Stimulated activated effector memory CD8-positive, alpha-beta T cell treated with anti-CD3 and anti-CD28 coated beads, Interleukin-12 subunit alpha, Interleukin-12 subunit beta, amount 100 ng/mL, for 72 hours (primary cell): ENCODE data around the gene PTPRN2.
"Not testable (repeated sequence)": the region's sequence is repeated elsewhere in the genome, so short reads cannot be mapped to it uniquely, and the experiment has no call there.

ENCODE experiments used
- ATAC-seq: fragments of 150-1000 bp; cut with Tn5 transposase; 2 replicates; pipeline ENCODE4 v1.10.0; 2021
- DNase-seq, 2 donors: peaks; one replicate each; pipeline ENCODE4 v3.0.0; 2021 to 2022; ENCODE audit warnings: low spot score in 2 of 2
- H3K27ac Mint-ChIP-seq: one replicate; pipeline ENCODE4 v1.8.0; 2022; ENCODE audit warnings: mild to moderate bottlenecking, mixed read lengths
- H3K36me3 Mint-ChIP-seq: one replicate; pipeline ENCODE4 v1.8.0; 2022; ENCODE audit warnings: mild to moderate bottlenecking, mixed read lengths
- H3K4me1 Mint-ChIP-seq: one replicate; pipeline ENCODE4 v1.8.0; 2022; ENCODE audit warnings: mixed read lengths
- H3K4me3 Mint-ChIP-seq: one replicate; pipeline ENCODE4 v1.8.0; 2022; ENCODE audit warnings: mild to moderate bottlenecking, mixed read lengths
- H3K9me3 Mint-ChIP-seq: one replicate; pipeline ENCODE4 v1.8.0; 2022; ENCODE audit warnings: mixed read lengths

PTPRN2 gene

DNA sequence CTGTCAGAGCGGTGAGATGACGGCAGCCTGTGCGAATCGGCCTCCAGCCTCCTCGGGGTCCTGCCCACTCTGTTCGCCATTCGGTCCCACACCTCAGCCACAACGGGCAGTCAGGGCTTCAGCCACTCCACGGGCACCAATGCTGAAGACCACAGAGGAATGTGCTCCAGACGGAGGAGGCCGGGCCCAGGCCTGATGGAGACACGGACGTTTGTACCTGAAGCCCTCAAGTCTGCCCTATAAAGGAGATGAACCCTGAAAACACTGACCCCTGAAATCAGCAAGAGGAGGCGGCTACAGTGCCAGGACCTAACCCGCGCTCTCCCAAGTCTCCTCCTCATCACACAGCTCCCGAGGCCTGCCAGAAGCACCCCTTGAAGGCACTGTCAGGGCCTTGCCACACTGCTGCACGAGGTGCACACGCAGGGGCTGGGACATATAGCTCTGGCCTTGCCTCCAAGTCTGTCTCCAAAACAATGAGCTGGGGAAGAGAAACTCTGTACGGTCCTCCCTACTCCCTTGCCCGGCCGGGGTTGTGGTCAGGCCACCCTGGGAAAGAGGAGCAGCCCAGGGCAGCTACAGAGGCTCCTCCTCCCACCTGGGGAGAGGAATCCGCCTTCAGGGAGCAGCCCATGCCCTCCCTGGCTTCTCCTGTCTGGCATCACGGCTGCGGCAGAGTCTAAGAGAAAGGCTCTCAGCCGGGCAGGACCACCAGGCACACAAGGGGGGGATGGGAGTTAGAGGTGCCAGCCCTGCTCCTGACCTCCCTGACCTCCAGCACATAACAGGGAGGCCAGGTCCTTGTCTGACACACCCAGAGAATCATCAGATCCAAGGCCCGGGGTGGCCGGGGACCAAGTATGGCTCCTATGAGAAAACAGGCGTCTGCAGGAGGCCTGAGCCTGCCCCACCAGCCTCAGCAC, 310.1 kb downstream of the PTPRN2 start:
- ATAC-seq, result no peak
- Mint-ChIP-seq H3K4me1 (no peaks in the 10 kb centered on the region), H3K4me3 (no peak overlapping the region), H3K36me3 (no peaks in the 10 kb centered on the region), H3K27ac (no peak overlapping the region), H3K9me3 (no peaks in the 10 kb centered on the region)
- no peak for DNase-seq

GRCh38 chr7:158276414-158277218, 311.0 kb downstream of the PTPRN2 start:
- no peak for ATAC-seq

GRCh38 chr7:158275711-158276413, 311.8 kb downstream of the PTPRN2 start:
- H3K27ac Mint-ChIP-seq, result no peak overlapping the region
- no peaks in the 10 kb centered on the region for H3K4me1 Mint-ChIP-seq
- no peaks in the 10 kb centered on the region for H3K36me3 Mint-ChIP-seq
- no peaks in the 10 kb centered on the region for H3K9me3 Mint-ChIP-seq
- ATAC-seq (no peak), DNase-seq (no peak)
- no peak overlapping the region for H3K4me3 Mint-ChIP-seq

More at GRCh38 chr7:158276414-158277218, 311.0 kb downstream of the PTPRN2 start:
- Mint-ChIP-seq H3K4me1 (no peaks in the 10 kb centered on the region), H3K9me3 (no peaks in the 10 kb centered on the region), H3K36me3 (no peaks in the 10 kb centered on the region), H3K4me3 (no peak overlapping the region), H3K27ac (no peak overlapping the region)
- DNase-seq, result no peak

DNA sequence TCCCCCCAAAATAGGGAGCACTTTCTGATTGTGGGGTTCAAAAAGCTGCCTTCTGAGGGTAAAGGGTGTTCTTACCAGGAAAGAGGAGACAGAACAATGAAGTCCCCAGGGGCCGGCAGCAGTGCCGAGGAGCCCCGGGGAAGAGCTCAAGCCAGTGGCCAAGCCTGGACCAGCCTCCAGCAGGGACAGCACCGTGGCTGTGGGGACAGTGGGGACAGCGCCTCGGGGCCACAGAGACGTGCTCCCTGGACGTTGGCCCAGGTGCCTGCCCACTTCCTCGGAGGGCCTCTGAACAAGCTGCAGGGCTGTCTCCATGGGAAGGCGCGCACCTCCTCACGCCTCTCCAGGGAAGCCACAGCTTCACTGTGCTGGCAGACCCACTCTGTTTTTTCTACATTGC, 312.6 kb downstream of the PTPRN2 start:
- Mint-ChIP-seq H3K4me3 (no peak overlapping the region), H3K9me3 (no peaks in the 10 kb centered on the region), H3K4me1 (no peaks in the 10 kb centered on the region), H3K27ac (no peak overlapping the region), H3K36me3 (no peaks in the 10 kb centered on the region)
- DNase-seq (no peak), ATAC-seq (no peak)

- Mint-ChIP-seq H3K4me1 (no peaks in the 10 kb centered on the region), H3K9me3 (peaks cover 2% of the 10 kb centered on the region), H3K27ac (no peak overlapping the region), H3K36me3 (no peaks in the 10 kb centered on the region), H3K4me3 (no peak overlapping the region)
- DNase-seq, result no peak
- no peak for ATAC-seq
Observed at GRCh38 chr7:158274404-158274811, 313.2 kb downstream of the PTPRN2 start.

DNA sequence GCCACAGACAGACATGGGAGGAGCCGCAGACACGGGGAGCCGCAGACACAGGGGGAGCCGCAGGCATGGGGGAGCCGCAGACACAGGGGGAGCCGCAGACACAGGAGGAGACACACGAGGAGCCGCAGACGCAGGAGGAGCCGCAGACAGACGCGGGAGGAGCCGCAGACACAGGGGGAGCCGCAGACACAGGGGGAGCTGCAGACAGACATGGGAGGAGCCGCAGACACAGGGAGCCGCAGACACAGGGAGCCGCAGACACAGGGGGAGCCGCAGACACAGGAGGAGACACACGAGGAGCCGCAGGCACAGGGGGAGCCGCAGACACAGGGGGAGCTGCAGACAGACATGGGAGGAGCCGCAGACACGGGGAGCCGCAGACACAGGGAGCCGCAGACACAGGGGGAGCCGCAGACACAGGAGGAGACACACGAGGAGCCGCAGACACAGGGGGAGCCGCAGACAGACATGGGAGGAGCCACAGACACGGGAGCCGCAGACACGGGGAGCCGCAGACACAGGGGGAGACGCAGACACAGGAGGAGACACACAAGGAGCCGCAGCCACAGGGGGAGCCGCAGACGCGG, 313.8 kb downstream of the PTPRN2 start:
- H3K27ac Mint-ChIP-seq, H3K4me3 Mint-ChIP-seq: not testable (repeated sequence)

GRCh38 chr7:158273138-158273651, 314.4 kb downstream of the PTPRN2 start:
- no peaks in the 10 kb centered on the region for H3K36me3 Mint-ChIP-seq
- ATAC-seq (no peak), DNase-seq (no peak)
- peaks cover 2% of the 10 kb centered on the region for H3K9me3 Mint-ChIP-seq
- H3K27ac Mint-ChIP-seq, result no peak overlapping the region
- H3K4me3 Mint-ChIP-seq, result no peak overlapping the region
- H3K4me1 Mint-ChIP-seq, result no peaks in the 10 kb centered on the region

More for the DNA sequence above, 313.8 kb downstream of the PTPRN2 start:
- not testable (repeated sequence) for H3K36me3 Mint-ChIP-seq, H3K4me1 Mint-ChIP-seq, ATAC-seq, DNase-seq, H3K9me3 Mint-ChIP-seq

GRCh38 chr7:158272509-158273137, 315.0 kb downstream of the PTPRN2 start:
- no peak overlapping the region for H3K27ac Mint-ChIP-seq
- no peaks in the 10 kb centered on the region for H3K36me3 Mint-ChIP-seq
- ATAC-seq (no peak), DNase-seq (no peak)
- no peak overlapping the region for H3K4me3 Mint-ChIP-seq
- peaks cover 2% of the 10 kb centered on the region for H3K9me3 Mint-ChIP-seq
- no peaks in the 10 kb centered on the region for H3K4me1 Mint-ChIP-seq

- H3K36me3 Mint-ChIP-seq, result no peaks in the 10 kb centered on the region
- H3K4me3 Mint-ChIP-seq, result no peak overlapping the region
- ATAC-seq (no peak), DNase-seq (no peak)
- peaks cover 2% of the 10 kb centered on the region for H3K9me3 Mint-ChIP-seq
- no peaks in the 10 kb centered on the region for H3K4me1 Mint-ChIP-seq
- no peak overlapping the region for H3K27ac Mint-ChIP-seq
Observed at GRCh38 chr7:158272091-158272490, 315.5 kb downstream of the PTPRN2 start.

DNA sequence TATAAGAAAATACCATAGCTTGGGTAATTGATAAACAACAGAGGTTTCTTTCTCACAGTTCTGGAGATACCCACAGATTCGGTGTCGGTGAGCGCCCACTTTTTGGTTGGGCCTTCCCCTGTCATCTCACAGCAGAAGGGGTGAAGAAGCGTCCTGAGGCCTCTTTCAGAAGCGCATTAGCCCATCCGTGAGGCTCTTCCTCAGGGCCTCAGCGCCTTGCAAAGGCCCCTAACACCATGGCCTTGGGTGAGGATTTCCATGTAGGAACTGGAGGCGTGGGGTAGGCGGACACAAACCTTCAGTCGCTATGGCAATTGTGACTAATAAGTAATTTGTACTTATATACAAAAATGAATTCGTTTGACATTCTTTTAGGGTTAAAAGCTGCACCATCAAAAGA, 316.0 kb downstream of the PTPRN2 start:
- Mint-ChIP-seq H3K27ac (no peak overlapping the region), H3K4me1 (no peaks in the 10 kb centered on the region), H3K9me3 (peaks cover 2% of the 10 kb centered on the region), H3K4me3 (no peak overlapping the region), H3K36me3 (no peaks in the 10 kb centered on the region)
- no peak for DNase-seq
- no peak for ATAC-seq

DNA sequence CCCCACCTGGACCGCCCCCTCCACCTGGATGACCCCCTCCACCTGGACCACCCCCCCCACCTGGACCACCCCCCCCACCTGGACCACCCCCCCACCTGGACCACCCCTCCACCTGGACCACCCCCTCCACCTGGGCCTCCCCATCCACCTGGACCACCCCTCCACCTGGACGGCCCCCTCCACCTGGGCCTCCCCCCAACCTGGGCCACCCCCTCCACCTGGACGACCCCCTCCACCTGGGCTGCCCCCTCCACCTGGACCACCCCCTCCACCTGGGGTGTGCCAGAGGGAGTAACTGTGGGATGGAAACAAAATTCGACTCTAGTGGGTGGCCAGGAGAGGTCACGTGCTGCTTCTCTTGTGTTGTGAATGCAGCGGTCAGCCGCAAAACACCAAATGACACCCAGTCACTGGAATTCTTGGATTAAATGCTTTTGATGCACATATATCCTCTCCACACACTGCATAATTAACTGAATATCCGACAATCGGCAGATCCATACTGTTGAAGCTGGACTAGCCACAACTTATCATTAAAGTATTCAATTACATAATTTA, 316.7 kb downstream of the PTPRN2 start:
- no peak for DNase-seq
- H3K9me3 Mint-ChIP-seq, result peaks cover 2% of the 10 kb centered on the region
- ATAC-seq, result no peak
- no peaks in the 10 kb centered on the region for H3K36me3 Mint-ChIP-seq
- H3K27ac Mint-ChIP-seq, result no peak overlapping the region
- no peaks in the 10 kb centered on the region for H3K4me1 Mint-ChIP-seq
- H3K4me3 Mint-ChIP-seq, result no peak overlapping the region

GRCh38 chr7:158270106-158270775, 317.4 kb downstream of the PTPRN2 start:
- H3K4me3 Mint-ChIP-seq, result no peak overlapping the region
- ATAC-seq (no peak), DNase-seq (no peak)
- no peaks in the 10 kb centered on the region for H3K4me1 Mint-ChIP-seq
- H3K27ac Mint-ChIP-seq, result no peak overlapping the region
- H3K36me3 Mint-ChIP-seq, result no peaks in the 10 kb centered on the region
- H3K9me3 Mint-ChIP-seq, result peaks cover 2% of the 10 kb centered on the region

GRCh38 chr7:158268816-158269535, 318.6 kb downstream of the PTPRN2 start:
- no peak for DNase-seq
- Mint-ChIP-seq H3K4me1 (no peaks in the 10 kb centered on the region), H3K27ac (no peak overlapping the region), H3K4me3 (no peak overlapping the region), H3K36me3 (no peaks in the 10 kb centered on the region), H3K9me3 (peaks cover 2% of the 10 kb centered on the region)
- ATAC-seq, result no peak
